ENCODE results near the gene LRRTM4.

The LRRTM4 gene

GRCh38 chr2:76928026-76928425, 594.1 kb downstream of the LRRTM4 start:
- in situ Hi-C loops (cut with MboI; ENCODE audit: low sequenced_read_pairs): no loop called here

GRCh38 chr2:76921006-76921405, 601.2 kb downstream of the LRRTM4 start:
- in situ Hi-C loops (cut with MboI; ENCODE audit: low sequenced_read_pairs): no loop called here

- in situ Hi-C loops (cut with MboI; ENCODE audit: low sequenced_read_pairs): no loop called here
These were observed 626.7 kb downstream of the LRRTM4 start for GRCh38 chr2:76895469-76895868.

GRCh38 chr2:76870581-76870980, 651.6 kb downstream of the LRRTM4 start:
- in situ Hi-C loops (cut with MboI; ENCODE audit: low sequenced_read_pairs): no loop called here

- in situ Hi-C loops (cut with MboI; ENCODE audit: low sequenced_read_pairs): no loop called here
These were observed 652.2 kb downstream of the LRRTM4 start for GRCh38 chr2:76870011-76870410.

- in situ Hi-C loops (cut with MboI; ENCODE audit: low sequenced_read_pairs): no loop called here
These were observed 654.3 kb downstream of the LRRTM4 start for GRCh38 chr2:76867854-76868253.

GRCh38 chr2:76866464-76866863, 655.7 kb downstream of the LRRTM4 start:
- in situ Hi-C loops (cut with MboI; ENCODE audit: low sequenced_read_pairs): no loop called here

GRCh38 chr2:76862901-76863300, 659.3 kb downstream of the LRRTM4 start:
- in situ Hi-C loops (cut with MboI; ENCODE audit: low sequenced_read_pairs): no loop called here

GRCh38 chr2:76861708-76862107, 660.5 kb downstream of the LRRTM4 start:
- in situ Hi-C loops (cut with MboI; ENCODE audit: low sequenced_read_pairs): no loop called here

- in situ Hi-C loops (cut with MboI; ENCODE audit: low sequenced_read_pairs): no loop called here
These were observed 671.2 kb downstream of the LRRTM4 start for GRCh38 chr2:76851000-76851399.

- in situ Hi-C loops (cut with MboI; ENCODE audit: low sequenced_read_pairs): no loop called here
These were observed 673.1 kb downstream of the LRRTM4 start for GRCh38 chr2:76849086-76849485.

- in situ Hi-C loops (cut with MboI; ENCODE audit: low sequenced_read_pairs): no loop called here
These were observed 682.4 kb downstream of the LRRTM4 start for GRCh38 chr2:76839826-76840225.

- in situ Hi-C loops (cut with MboI; ENCODE audit: low sequenced_read_pairs): no loop called here
These were observed 692.6 kb downstream of the LRRTM4 start for GRCh38 chr2:76829374-76830234.

- in situ Hi-C loops (cut with MboI; ENCODE audit: low sequenced_read_pairs): no loop called here
These were observed 695.5 kb downstream of the LRRTM4 start for GRCh38 chr2:76826691-76827090.

GRCh38 chr2:76825140-76825970, 696.8 kb downstream of the LRRTM4 start:
- in situ Hi-C loops (cut with MboI; ENCODE audit: low sequenced_read_pairs): no loop called here

- in situ Hi-C loops (cut with MboI; ENCODE audit: low sequenced_read_pairs): no loop called here
These were observed 700.4 kb downstream of the LRRTM4 start for GRCh38 chr2:76821731-76822130.

GRCh38 chr2:76813084-76813483, 709.1 kb downstream of the LRRTM4 start:
- in situ Hi-C loops (cut with MboI; ENCODE audit: low sequenced_read_pairs): no loop called here

- in situ Hi-C loops (cut with MboI; ENCODE audit: low sequenced_read_pairs): no loop called here
These were observed 710.0 kb downstream of the LRRTM4 start for GRCh38 chr2:76812156-76812555.

- in situ Hi-C loops (cut with MboI; ENCODE audit: low sequenced_read_pairs): no loop called here
These were observed 713.0 kb downstream of the LRRTM4 start for GRCh38 chr2:76809136-76809535.

- in situ Hi-C loops (cut with MboI; ENCODE audit: low sequenced_read_pairs): no loop called here
These were observed 713.4 kb downstream of the LRRTM4 start for GRCh38 chr2:76808732-76809131.

GRCh38 chr2:76793647-76794334, 728.4 kb downstream of the LRRTM4 start:
- in situ Hi-C loops (cut with MboI; ENCODE audit: low sequenced_read_pairs): no loop called here

All from HL-60/S4 (cell line).